Astrocyte (in vitro differentiated cells and primary cell): ENCODE results near the gene CDH5. TPM values are rescaled to one million over a fixed set of nuclear protein-coding genes. Genes with fewer than 3 reads are reported as not detected.

Source experiments
- DNase-seq: peaks from one replicate; pipeline ENCODE4 v3.0.0-alpha.2; 2010; ENCODE audit warnings: low read depth
- FAIRE-seq: peaks from 2 replicates; lab custom pipeline; 2011; peaks lifted over from hg19 to GRCh38; lab: Jason Lieb, UNC
- H2AFZ ChIP-seq: 2 replicates; pipeline ENCODE4 v1.6.0; 2012; ENCODE audit warnings: low read depth, low read length, inconsistent platforms
- H3K27ac ChIP-seq: 2 replicates; pipeline ENCODE4 v1.5.1; 2011; ENCODE audit warnings: low read depth, low read length, inconsistent platforms
- H3K27me3 ChIP-seq: 2 replicates; pipeline ENCODE4 v1.6.0; 2011; ENCODE audit warnings: low read length, inconsistent platforms; ENCODE audit not compliant: insufficient read depth
- H3K36me3 ChIP-seq: 2 replicates; pipeline ENCODE4 v1.5.1; 2011; ENCODE audit warnings: low read length, inconsistent platforms; ENCODE audit not compliant: insufficient read depth
- H3K4me1 ChIP-seq: 2 replicates; pipeline ENCODE4 v1.5.1; 2011; ENCODE audit warnings: low read length, inconsistent platforms; ENCODE audit not compliant: insufficient read depth
- H3K4me2 ChIP-seq: 2 replicates; pipeline ENCODE4 v1.6.0; 2012; ENCODE audit warnings: low read length, inconsistent platforms
- H3K4me3 ChIP-seq: 2 replicates; pipeline ENCODE4 v1.5.1; 2011; ENCODE audit warnings: low read depth, mild to moderate bottlenecking, low read length, inconsistent platforms; ENCODE audit not compliant: insufficient read depth
- H3K79me2 ChIP-seq: 2 replicates; pipeline ENCODE4 v1.6.0; 2012; ENCODE audit warnings: mild to moderate bottlenecking, low read length, inconsistent platforms; ENCODE audit not compliant: insufficient read depth
- H3K9ac ChIP-seq: 2 replicates; pipeline ENCODE4 v1.6.0; 2012; ENCODE audit warnings: mild to moderate bottlenecking, low read length, inconsistent platforms
- H3K9me3 ChIP-seq: 2 replicates; pipeline ENCODE4 v1.5.1; 2012; ENCODE audit warnings: low read depth, mild to moderate bottlenecking, low read length, inconsistent platforms; ENCODE audit not compliant: insufficient read depth
- H4K20me1 ChIP-seq: 2 replicates; pipeline ENCODE4 v1.6.0; 2012; ENCODE audit warnings: low read length, inconsistent platforms; ENCODE audit not compliant: insufficient read depth
- H3K27ac Mint-ChIP-seq: one replicate; pipeline ENCODE4 v1.8.0; 2021; ENCODE audit warnings: mild to moderate bottlenecking, mixed read lengths; ENCODE audit not compliant: unreplicated experiment
- H3K27me3 Mint-ChIP-seq: one replicate; pipeline ENCODE4 v1.8.0; 2021; ENCODE audit warnings: low read depth, mixed read lengths; ENCODE audit not compliant: unreplicated experiment
- H3K36me3 Mint-ChIP-seq: one replicate; pipeline ENCODE4 v1.8.0; 2021; ENCODE audit warnings: low read depth, mixed read lengths; ENCODE audit not compliant: unreplicated experiment
- H3K4me1 Mint-ChIP-seq: one replicate; pipeline ENCODE4 v1.8.0; 2021; ENCODE audit warnings: low read depth, mixed read lengths; ENCODE audit not compliant: unreplicated experiment
- H3K4me3 Mint-ChIP-seq: one replicate; pipeline ENCODE4 v1.8.0; 2021; ENCODE audit warnings: mild to moderate bottlenecking, moderate library complexity, mixed read lengths; ENCODE audit not compliant: unreplicated experiment
- H3K9me3 Mint-ChIP-seq: one replicate; pipeline ENCODE4 v1.8.0; 2021; ENCODE audit warnings: mild to moderate bottlenecking, mixed read lengths; ENCODE audit not compliant: unreplicated experiment
- CTCF ChIP-seq: IDR thresholded peaks from 2 replicates; pipeline ENCODE4 v1.5.1; 2011; ENCODE audit warnings: low read depth, mild to moderate bottlenecking, inconsistent platforms, low read length, moderate library complexity; ENCODE audit not compliant: insufficient read depth
- EZH2 ChIP-seq: IDR thresholded peaks from 2 replicates; pipeline ENCODE4 v1.6.1; 2012; ENCODE audit warnings: mild to moderate bottlenecking, low read length, inconsistent platforms; ENCODE audit not compliant: insufficient read depth
- total RNA-seq: library from RNA; stranded (reverse); gene quantifications from 2 replicates; pipeline ENCODE4 v1.2.1, GENCODE V29; 2021

Gene CDH5
- total RNA-seq, 1 donor from 2014 or later: 0.30 TPM

GRCh38 chr16:66395806-66396555, 29.5 kb downstream of the CDH5 start:
- no peak overlapping the region for H3K4me3 ChIP-seq
- H4K20me1 ChIP-seq: no peaks in the 10 kb centered on the region
- H3K4me1 ChIP-seq: no peaks in the 10 kb centered on the region
- TF ChIP-seq CTCF (no peak), EZH2 (no peak)
- H3K4me1 Mint-ChIP-seq: no peaks in the 10 kb centered on the region
- H3K36me3 Mint-ChIP-seq: no peaks in the 10 kb centered on the region
- no peak overlapping the region for H2AFZ ChIP-seq
- no peaks in the 10 kb centered on the region for H3K9me3 Mint-ChIP-seq
- FAIRE-seq: no peak
- H3K27ac ChIP-seq: no peak overlapping the region
- H3K79me2 ChIP-seq: no peaks in the 10 kb centered on the region
- H3K9ac ChIP-seq: no peak overlapping the region
- no peaks in the 10 kb centered on the region for H3K27me3 ChIP-seq
- no peaks in the 10 kb centered on the region for H3K9me3 ChIP-seq
- H3K27me3 Mint-ChIP-seq: no peaks in the 10 kb centered on the region
- no peak overlapping the region for H3K4me2 ChIP-seq
- no peak overlapping the region for H3K27ac Mint-ChIP-seq
- no peak overlapping the region for H3K4me3 Mint-ChIP-seq
- no peaks in the 10 kb centered on the region for H3K36me3 ChIP-seq
- DNase-seq: no peak

GRCh38 chr16:66397736-66398433, 31.4 kb downstream of the CDH5 start:
- DNase-seq: no peak
- H2AFZ ChIP-seq: no peak overlapping the region
- H3K27me3 Mint-ChIP-seq: peaks cover under 1% of the 10 kb centered on the region

More at GRCh38 chr16:66397736-66398433, 31.4 kb downstream of the CDH5 start:
- no peak for FAIRE-seq
- H3K9me3 ChIP-seq: no peaks in the 10 kb centered on the region
- Mint-ChIP-seq H3K36me3 (no peaks in the 10 kb centered on the region), H3K9me3 (no peaks in the 10 kb centered on the region), H3K27ac (no peak overlapping the region), H3K4me1 (no peaks in the 10 kb centered on the region), H3K4me3 (no peak overlapping the region)
- H3K4me2 ChIP-seq: no peak overlapping the region
- H3K27ac ChIP-seq: no peak overlapping the region
- no peaks in the 10 kb centered on the region for H4K20me1 ChIP-seq
- no peak overlapping the region for H3K9ac ChIP-seq
- H3K36me3 ChIP-seq: no peaks in the 10 kb centered on the region
- H3K4me3 ChIP-seq: no peak overlapping the region
- TF ChIP-seq CTCF: no peak
- no peak for TF ChIP-seq EZH2
- H3K79me2 ChIP-seq: no peaks in the 10 kb centered on the region
- H3K4me1 ChIP-seq: no peaks in the 10 kb centered on the region
- no peaks in the 10 kb centered on the region for H3K27me3 ChIP-seq
